Measurements from ENCODE around the gene PRPF6. TPM values are rescaled to one million over a fixed set of nuclear protein-coding genes. Genes with fewer than 3 reads are reported as not detected.
"Not testable (repeated sequence)": the region's sequence is repeated elsewhere in the genome, so short reads cannot be mapped to it uniquely, and the experiment has no call there.

The PRPF6 gene
- total and polyA plus RNA-seq, 2 donors (not counting 1 experiment from before 2014, with no cell fraction given), result 31.7 to 82.9 TPM

DNA sequence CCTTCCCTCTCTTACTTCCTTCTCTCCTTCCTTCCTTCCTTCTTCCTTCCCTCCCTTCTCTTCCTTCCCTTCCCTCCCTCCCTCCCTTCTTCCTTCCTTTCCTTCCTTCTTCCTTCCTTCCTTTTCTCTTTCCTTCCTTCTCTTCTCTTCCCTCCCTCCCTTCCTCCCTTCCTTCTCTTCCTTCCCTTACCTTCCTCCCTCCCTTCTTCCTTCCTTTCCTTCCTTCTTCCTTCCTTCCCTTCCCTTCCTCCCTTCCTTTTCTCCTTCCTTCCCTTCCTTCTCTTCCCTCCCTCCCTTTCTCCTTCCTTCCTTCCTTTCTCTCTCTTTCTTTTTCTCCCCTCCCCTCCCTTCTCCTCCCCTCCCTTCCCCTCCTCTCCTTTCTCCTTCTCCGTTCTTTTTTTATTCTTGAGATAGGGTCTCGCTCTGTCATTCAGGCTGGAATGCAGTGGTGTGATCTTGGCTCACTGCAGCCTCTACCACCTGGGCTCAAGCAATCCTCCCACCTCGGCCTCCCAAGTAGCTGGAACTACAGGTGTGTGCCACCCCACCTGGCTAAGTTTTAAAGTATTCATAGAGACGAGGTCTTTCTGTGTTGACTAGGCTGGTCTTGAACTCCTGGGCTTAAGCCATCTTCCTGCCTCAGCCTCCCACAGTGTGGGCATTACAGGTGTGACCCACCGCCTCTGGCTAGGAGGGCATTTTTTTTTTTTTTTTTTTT, 10.1 kb upstream of the PRPF6 start:
- no peaks in the 10 kb centered on the region for H3K27me3 Mint-ChIP-seq
- POLR2A ChIA-PET, result interaction anchor here (0.7 kb wide), 1 partner anchor 10 kb away, joined by 6 read pairs; the partner anchor contains the start of gene PRPF6
- no peak for TF ChIP-seq EZH2 (IDR thresholded peaks at IDR 0.05; ENCODE audit: borderline replicate concordance, insufficient read depth, low read depth, low read length, poor library complexity, severe bottlenecking)
- TF ChIP-seq, protein P1, sequence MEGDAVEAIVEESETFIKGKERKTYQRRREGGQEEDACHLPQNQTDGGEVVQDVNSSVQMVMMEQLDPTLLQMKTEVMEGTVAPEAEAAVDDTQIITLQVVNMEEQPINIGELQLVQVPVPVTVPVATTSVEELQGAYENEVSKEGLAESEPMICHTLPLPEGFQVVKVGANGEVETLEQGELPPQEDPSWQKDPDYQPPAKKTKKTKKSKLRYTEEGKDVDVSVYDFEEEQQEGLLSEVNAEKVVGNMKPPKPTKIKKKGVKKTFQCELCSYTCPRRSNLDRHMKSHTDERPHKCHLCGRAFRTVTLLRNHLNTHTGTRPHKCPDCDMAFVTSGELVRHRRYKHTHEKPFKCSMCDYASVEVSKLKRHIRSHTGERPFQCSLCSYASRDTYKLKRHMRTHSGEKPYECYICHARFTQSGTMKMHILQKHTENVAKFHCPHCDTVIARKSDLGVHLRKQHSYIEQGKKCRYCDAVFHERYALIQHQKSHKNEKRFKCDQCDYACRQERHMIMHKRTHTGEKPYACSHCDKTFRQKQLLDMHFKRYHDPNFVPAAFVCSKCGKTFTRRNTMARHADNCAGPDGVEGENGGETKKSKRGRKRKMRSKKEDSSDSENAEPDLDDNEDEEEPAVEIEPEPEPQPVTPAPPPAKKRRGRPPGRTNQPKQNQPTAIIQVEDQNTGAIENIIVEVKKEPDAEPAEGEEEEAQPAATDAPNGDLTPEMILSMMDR (IDR thresholded peaks at IDR 0.05), result no peak
- H3K9ac ChIP-seq (ENCODE audit: low read length), result no peak overlapping the region
- CTCF ChIA-PET, result interaction anchor here (0.7 to 1.6 kb wide), 3 partner anchors 10 to 1733 kb away, joined by 3 to 5 read pairs (median 3); partner anchors contain the start of gene PRPF6
- H3K4me3 ChIP-seq (ENCODE audit: control extremely low read depth in 1 of 5, extremely low read depth in 1 of 5, insufficient read depth in 1 of 5, low read depth in 2 of 5, low read length in 4 of 5), result peak overlapping the region in 1 of 5 experiments; percentile 38
- no peaks in the 10 kb centered on the region for H3K9me3 Mint-ChIP-seq (ENCODE audit: insufficient read depth)
- intact Hi-C loops (cut with micrococcal nuclease), result no loop called here
- H3K27ac Mint-ChIP-seq, result peak overlapping the region; percentile 26
- peak overlapping the region; percentile 73 for H3K4me3 Mint-ChIP-seq
- H3K79me2 ChIP-seq (ENCODE audit: control insufficient read depth, insufficient read depth, low read length), result no peaks in the 10 kb centered on the region
- no peaks in the 10 kb centered on the region for H3K27me3 ChIP-seq (replicated peaks in 1 of 4; ENCODE audit: control extremely low read depth in 1 of 4, control insufficient read depth in 3 of 4, insufficient read depth in 4 of 4, low read length in 3 of 4)
- H3K4me1 ChIP-seq (ENCODE audit: control insufficient read depth in 2 of 2, insufficient read depth in 2 of 2, low read length in 2 of 2), result peaks cover 13 to 22% of the 10 kb centered on the region in 2 donors
- DNase-seq (peak; percentile 17), ATAC-seq (ENCODE audit: low read depth) (no peak)
- peaks cover 0 to 6% of the 10 kb centered on the region in 2 experiments for H3K36me3 ChIP-seq (replicated peaks in 1 of 2; ENCODE audit: control extremely low read depth in 1 of 2, control insufficient read depth in 1 of 2, extremely low read depth in 1 of 2, insufficient read depth in 2 of 2, low read length in 1 of 2)
- peaks cover 0 to 12% (median 0%) of the 10 kb centered on the region in 3 donors for H3K9me3 ChIP-seq (ENCODE audit: control extremely low read depth in 1 of 3, control insufficient read depth in 2 of 3, insufficient read depth in 1 of 3, low read length in 2 of 3)
- H3K4me1 Mint-ChIP-seq, result peaks cover 17% of the 10 kb centered on the region
- no peak overlapping the region for H3K27ac ChIP-seq (ENCODE audit: low read length in 2 of 2)
- H4K20me1 ChIP-seq (ENCODE audit: control insufficient read depth, insufficient read depth, low read length, poor library complexity, severe bottlenecking), result no peaks in the 10 kb centered on the region
- 96% methylated on average over 4 of the region's 5 CpGs for WGBS (ENCODE audit: insufficient coverage)
- H3K4me2 ChIP-seq (replicated peaks; ENCODE audit: low read depth, low read length, poor library complexity, severe bottlenecking), result peak overlapping the region; percentile 78
- no peak overlapping the region for H2AFZ ChIP-seq (ENCODE audit: insufficient read depth, low read depth, low read length, poor library complexity, severe bottlenecking)

DNA sequence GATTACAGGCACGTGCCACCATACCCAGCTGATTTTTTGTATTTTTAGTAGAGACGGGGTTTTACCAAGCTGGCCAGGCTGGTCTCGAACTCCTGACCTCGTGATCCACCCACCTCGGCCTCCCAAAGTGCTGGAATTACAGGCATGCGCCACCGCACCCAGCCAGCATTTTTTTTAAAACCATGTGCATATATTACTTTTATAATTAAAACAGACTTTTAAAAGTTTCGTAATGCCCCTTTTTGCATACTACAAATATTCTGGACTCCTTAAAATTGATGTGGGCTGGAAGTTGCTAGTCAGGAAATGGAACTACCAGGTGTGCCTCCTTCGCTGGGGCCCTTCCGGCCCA, 9.0 kb upstream of the PRPF6 start:
- H3K4me3 ChIP-seq (ENCODE audit: control extremely low read depth in 1 of 5, extremely low read depth in 1 of 5, insufficient read depth in 1 of 5, low read depth in 2 of 5, low read length in 4 of 5); H3K27me3 Mint-ChIP-seq; H3K27ac ChIP-seq (ENCODE audit: low read length in 2 of 2); H3K79me2 ChIP-seq (ENCODE audit: control insufficient read depth, insufficient read depth, low read length); H4K20me1 ChIP-seq (ENCODE audit: control insufficient read depth, insufficient read depth, low read length, poor library complexity, severe bottlenecking); H2AFZ ChIP-seq (ENCODE audit: insufficient read depth, low read depth, low read length, poor library complexity, severe bottlenecking); ATAC-seq (ENCODE audit: low read depth); H3K4me3 Mint-ChIP-seq; H3K9me3 Mint-ChIP-seq (ENCODE audit: insufficient read depth); H3K27ac Mint-ChIP-seq; DNase-seq; H3K9ac ChIP-seq (ENCODE audit: low read length); H3K36me3 ChIP-seq (replicated peaks in 1 of 2; ENCODE audit: control extremely low read depth in 1 of 2, control insufficient read depth in 1 of 2, extremely low read depth in 1 of 2, insufficient read depth in 2 of 2, low read length in 1 of 2); H3K9me3 ChIP-seq (ENCODE audit: control extremely low read depth in 1 of 3, control insufficient read depth in 2 of 3, insufficient read depth in 1 of 3, low read length in 2 of 3); H3K4me2 ChIP-seq (replicated peaks; ENCODE audit: low read depth, low read length, poor library complexity, severe bottlenecking); intact Hi-C loops (cut with micrococcal nuclease); H3K27me3 ChIP-seq (replicated peaks in 1 of 4; ENCODE audit: control extremely low read depth in 1 of 4, control insufficient read depth in 3 of 4, insufficient read depth in 4 of 4, low read length in 3 of 4): not testable (repeated sequence)
- H3K4me1 Mint-ChIP-seq, result peaks cover 22% of the 10 kb centered on the region
- ChIA-PET CTCF (interaction anchor here (1.0 to 2.8 kb wide), 4 partner anchors 9 to 436 kb away, joined by 3 to 22 read pairs (median 6); partner anchors contain the start of gene PRPF6), POLR2A (interaction anchor here (0.7 kb wide), 2 partner anchors 54 to 267 kb away, joined by 7 to 9 read pairs; no protein-coding TSS in a partner anchor)
- WGBS (ENCODE audit: insufficient coverage), result 77% methylated on average over 6 of the region's 10 CpGs
- peaks cover 13 to 22% of the 10 kb centered on the region in 2 donors for H3K4me1 ChIP-seq (ENCODE audit: control insufficient read depth in 2 of 2, insufficient read depth in 2 of 2, low read length in 2 of 2)
